H1 (cell line): ENCODE measurements around the gene RREB1.

Experiments used
- EP300 ChIP-seq, 2 experiments: IDR thresholded peaks; 1 replicate in 1 of 2; 2 replicates in 1 of 2; pipeline ENCODE4 v1.6.1; 2011 to 2012; ENCODE audit warnings: low read depth in 2 of 2, low read length in 2 of 2, mild to moderate bottlenecking in 2 of 2, borderline replicate concordance in 1 of 2, inconsistent platforms in 1 of 2, moderate library complexity in 1 of 2
- GTF2F1 ChIP-seq: IDR thresholded peaks from 2 replicates; pipeline ENCODE4 v1.6.1; 2012; ENCODE audit warnings: low read depth, low read length, improper control_type of control experiment, borderline replicate concordance
- JUND ChIP-seq: IDR thresholded peaks from 2 replicates; pipeline ENCODE4 v1.6.1; 2011; ENCODE audit warnings: mild to moderate bottlenecking, improper control_type of control experiment, low read length
- KDM1A ChIP-seq: fragments of 200-600, 300-600 bp; sonication (generic); IDR thresholded peaks from 2 replicates; pipeline ENCODE4 v1.7.1; 2016; ENCODE audit warnings: mild to moderate bottlenecking, low read length, borderline replicate concordance
- POLR2A ChIP-seq, 2 experiments: IDR thresholded peaks; 1 replicate in 1 of 2; 2 replicates in 1 of 2; pipeline ENCODE4 v1.6.1; 2011; ENCODE audit warnings: low read depth in 2 of 2, low read length in 2 of 2, mild to moderate bottlenecking in 2 of 2; ENCODE audit errors: control extremely low read depth in 1 of 2
- TF ChIP-seq, protein P1 (sequence below): IDR thresholded peaks from 2 replicates; pipeline ENCODE4 v1.6.1; 2012; ENCODE audit warnings: low read length, inconsistent platforms
- TF ChIP-seq, protein P2 (sequence below), 3 experiments: IDR thresholded peaks; 1 replicate in 2 of 3; 2 replicates in 1 of 3; pipeline versions ENCODE4 v1.5.1 to v1.6.1; 2011; ENCODE audit warnings: low read length in 3 of 3, mild to moderate bottlenecking in 3 of 3, inconsistent platforms in 2 of 3, low read depth in 1 of 3, moderate library complexity in 1 of 3; ENCODE audit not compliant: insufficient read depth in 1 of 3; ENCODE audit errors: control extremely low read depth in 1 of 3

DNA sequence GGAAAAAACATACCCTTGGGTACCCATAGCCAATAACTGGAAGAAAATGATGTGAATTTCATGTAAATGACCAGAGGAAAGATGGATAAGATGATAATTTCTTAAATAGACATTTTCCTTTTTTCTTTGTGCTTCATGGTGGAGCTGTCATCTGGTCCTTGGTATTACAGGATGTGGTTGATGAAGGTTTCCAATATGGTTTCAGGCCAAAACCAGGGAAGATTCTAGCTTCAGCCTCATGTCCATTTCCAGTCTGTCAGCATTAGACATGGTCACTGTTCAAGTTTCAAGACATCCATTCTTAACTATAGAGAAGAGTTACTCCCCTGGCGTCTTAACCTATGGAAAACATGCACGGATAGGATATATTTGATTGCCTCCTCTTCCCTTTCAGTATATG lies 141.6 kb downstream of the RREB1 start:
- TF ChIP-seq GTF2F1, result no peak
- no peak for TF ChIP-seq EP300 (IDR thresholded peaks at IDR 0.05; ENCODE audit: borderline replicate concordance in 1 of 2, low read depth in 2 of 2, low read length in 2 of 2)
- no peak for TF ChIP-seq POLR2A (IDR thresholded peaks at IDR 0.05; ENCODE audit: control extremely low read depth in 1 of 2, low read depth in 2 of 2, low read length in 2 of 2)
- TF ChIP-seq KDM1A, result no peak
- TF ChIP-seq, protein P1, sequence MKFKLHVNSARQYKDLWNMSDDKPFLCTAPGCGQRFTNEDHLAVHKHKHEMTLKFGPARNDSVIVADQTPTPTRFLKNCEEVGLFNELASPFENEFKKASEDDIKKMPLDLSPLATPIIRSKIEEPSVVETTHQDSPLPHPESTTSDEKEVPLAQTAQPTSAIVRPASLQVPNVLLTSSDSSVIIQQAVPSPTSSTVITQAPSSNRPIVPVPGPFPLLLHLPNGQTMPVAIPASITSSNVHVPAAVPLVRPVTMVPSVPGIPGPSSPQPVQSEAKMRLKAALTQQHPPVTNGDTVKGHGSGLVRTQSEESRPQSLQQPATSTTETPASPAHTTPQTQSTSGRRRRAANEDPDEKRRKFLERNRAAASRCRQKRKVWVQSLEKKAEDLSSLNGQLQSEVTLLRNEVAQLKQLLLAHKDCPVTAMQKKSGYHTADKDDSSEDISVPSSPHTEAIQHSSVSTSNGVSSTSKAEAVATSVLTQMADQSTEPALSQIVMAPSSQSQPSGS, result no peak
- TF ChIP-seq, protein P2, sequence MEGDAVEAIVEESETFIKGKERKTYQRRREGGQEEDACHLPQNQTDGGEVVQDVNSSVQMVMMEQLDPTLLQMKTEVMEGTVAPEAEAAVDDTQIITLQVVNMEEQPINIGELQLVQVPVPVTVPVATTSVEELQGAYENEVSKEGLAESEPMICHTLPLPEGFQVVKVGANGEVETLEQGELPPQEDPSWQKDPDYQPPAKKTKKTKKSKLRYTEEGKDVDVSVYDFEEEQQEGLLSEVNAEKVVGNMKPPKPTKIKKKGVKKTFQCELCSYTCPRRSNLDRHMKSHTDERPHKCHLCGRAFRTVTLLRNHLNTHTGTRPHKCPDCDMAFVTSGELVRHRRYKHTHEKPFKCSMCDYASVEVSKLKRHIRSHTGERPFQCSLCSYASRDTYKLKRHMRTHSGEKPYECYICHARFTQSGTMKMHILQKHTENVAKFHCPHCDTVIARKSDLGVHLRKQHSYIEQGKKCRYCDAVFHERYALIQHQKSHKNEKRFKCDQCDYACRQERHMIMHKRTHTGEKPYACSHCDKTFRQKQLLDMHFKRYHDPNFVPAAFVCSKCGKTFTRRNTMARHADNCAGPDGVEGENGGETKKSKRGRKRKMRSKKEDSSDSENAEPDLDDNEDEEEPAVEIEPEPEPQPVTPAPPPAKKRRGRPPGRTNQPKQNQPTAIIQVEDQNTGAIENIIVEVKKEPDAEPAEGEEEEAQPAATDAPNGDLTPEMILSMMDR (IDR thresholded peaks at IDR 0.05; ENCODE audit: control extremely low read depth in 1 of 3, insufficient read depth in 1 of 3, low read depth in 1 of 3, low read length in 3 of 3), result no peak
- no peak for TF ChIP-seq JUND
